Vagina (tissue), 2 donors: ENCODE results near the gene TMEFF1. TPM values are rescaled to one million over a fixed set of nuclear protein-coding genes. Genes with fewer than 3 reads are reported as not detected.

Source experiments
- DNase-seq, 2 donors: peaks; one replicate each; pipeline ENCODE4 v3.0.0-alpha.2; 2017; ENCODE audit errors: extremely low spot score in 2 of 2
- H3K27ac ChIP-seq: fragments of 200-600 bp; sonication (generic); one replicate; pipeline ENCODE4 v1.5.1; 2019
- H3K27me3 ChIP-seq: fragments of 200-600 bp; sonication (generic); one replicate; pipeline ENCODE4 v1.5.1; 2019
- H3K36me3 ChIP-seq, 2 donors: fragments of 200-600 bp; sonication (generic); one replicate each; pipeline ENCODE4 v1.5.1; 2017 to 2019
- H3K4me1 ChIP-seq: fragments of 200-600 bp; sonication (generic); one replicate; pipeline ENCODE4 v1.5.1; 2019
- H3K4me3 ChIP-seq, 2 donors: fragments of 200-600 bp; sonication (generic); 1 replicate in 1 of 2; 2 replicates in 1 of 2; pipeline ENCODE4 v1.5.1; 2016 to 2019
- H3K9me3 ChIP-seq: fragments of 200-600 bp; sonication (generic); one replicate; pipeline ENCODE4 v1.5.1; 2019
- POLR2A ChIP-seq, 2 donors: fragments of 450-650 bp; IDR thresholded peaks; one replicate each; pipeline ENCODE4 v1.6.1; 2017; ENCODE audit warnings: antibody characterized with exemption in 2 of 2, mild to moderate bottlenecking in 2 of 2, moderate library complexity in 2 of 2
- POLR2AphosphoS5 ChIP-seq, 2 donors: sonication (generic); formaldehyde crosslinking; IDR thresholded peaks; one replicate each; pipeline ENCODE4 v1.9.0; 2017; ENCODE audit warnings: antibody characterized with exemption in 2 of 2, mild to moderate bottlenecking in 2 of 2, low read depth in 1 of 2; ENCODE audit not compliant: insufficient read depth in 1 of 2
- intact Hi-C: fragments of 100-400 bp; cut with DNase I; formaldehyde crosslinking; loops from one replicate; pipeline ENCODE4 v1.15.1; 2023
- total RNA-seq: library from RNA; depleted of rRNA; stranded (reverse); fragments of >200 nt; gene quantifications from one replicate; pipeline ENCODE4 v1.2.3, GENCODE V29; 2016
- TF ChIP-seq, protein P1 (sequence below), 3 experiments: fragments of 450-650 bp in 2 of 3; fragments of 200-600 bp in 1 of 3; sonication (generic) in 1 of 3; IDR thresholded peaks; one replicate each; pipeline ENCODE4 v1.5.1; 2017 to 2019; ENCODE audit warnings: antibody characterized with exemption in 3 of 3, mild to moderate bottlenecking in 2 of 3, moderate library complexity in 2 of 3

The TMEFF1 gene
- total RNA-seq, 1 donor from 2014 or later = not detected

DNA sequence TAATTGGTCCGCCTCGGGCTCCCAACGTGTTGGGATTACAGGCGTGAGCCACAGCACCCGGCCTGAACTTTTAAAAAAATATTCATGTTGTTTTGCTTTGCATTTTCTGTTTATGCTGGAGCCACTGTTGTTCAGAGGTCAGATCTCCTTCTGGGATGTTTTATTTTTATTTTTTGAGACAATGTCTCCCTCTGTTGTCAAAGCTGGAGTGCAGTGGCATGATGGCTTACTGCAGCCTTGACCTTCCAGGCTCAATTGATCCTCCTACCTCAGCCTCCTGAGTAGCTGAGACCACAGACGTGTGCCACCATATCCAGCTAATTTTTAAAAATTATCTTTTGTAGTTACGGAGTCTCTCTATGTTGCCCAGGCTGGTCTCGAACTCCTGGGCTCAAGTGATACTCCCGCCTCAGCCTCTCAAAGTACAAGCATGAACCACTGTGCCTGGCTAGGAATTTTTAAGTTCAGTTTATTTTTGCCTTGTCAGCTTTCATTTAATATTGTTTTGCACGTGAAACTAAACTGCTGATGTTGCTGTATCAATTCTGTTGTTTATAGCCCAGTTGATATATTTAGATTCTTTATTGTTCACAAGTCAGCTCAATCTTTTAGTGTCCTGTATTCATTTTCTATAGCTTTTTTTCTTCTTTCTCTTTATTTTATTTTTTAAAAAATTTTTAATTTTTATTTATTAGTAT, 13.7 kb downstream of the TMEFF1 start:
- no peak overlapping the region for H3K27ac ChIP-seq
- TF ChIP-seq, protein P1, sequence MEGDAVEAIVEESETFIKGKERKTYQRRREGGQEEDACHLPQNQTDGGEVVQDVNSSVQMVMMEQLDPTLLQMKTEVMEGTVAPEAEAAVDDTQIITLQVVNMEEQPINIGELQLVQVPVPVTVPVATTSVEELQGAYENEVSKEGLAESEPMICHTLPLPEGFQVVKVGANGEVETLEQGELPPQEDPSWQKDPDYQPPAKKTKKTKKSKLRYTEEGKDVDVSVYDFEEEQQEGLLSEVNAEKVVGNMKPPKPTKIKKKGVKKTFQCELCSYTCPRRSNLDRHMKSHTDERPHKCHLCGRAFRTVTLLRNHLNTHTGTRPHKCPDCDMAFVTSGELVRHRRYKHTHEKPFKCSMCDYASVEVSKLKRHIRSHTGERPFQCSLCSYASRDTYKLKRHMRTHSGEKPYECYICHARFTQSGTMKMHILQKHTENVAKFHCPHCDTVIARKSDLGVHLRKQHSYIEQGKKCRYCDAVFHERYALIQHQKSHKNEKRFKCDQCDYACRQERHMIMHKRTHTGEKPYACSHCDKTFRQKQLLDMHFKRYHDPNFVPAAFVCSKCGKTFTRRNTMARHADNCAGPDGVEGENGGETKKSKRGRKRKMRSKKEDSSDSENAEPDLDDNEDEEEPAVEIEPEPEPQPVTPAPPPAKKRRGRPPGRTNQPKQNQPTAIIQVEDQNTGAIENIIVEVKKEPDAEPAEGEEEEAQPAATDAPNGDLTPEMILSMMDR (IDR thresholded peaks at IDR 0.05) = no peak
- no peak for TF ChIP-seq POLR2A (IDR thresholded peaks at IDR 0.05)
- TF ChIP-seq POLR2AphosphoS5 (IDR thresholded peaks at IDR 0.05; ENCODE audit: insufficient read depth in 1 of 2, low read depth in 1 of 2) = no peak
- H3K36me3 ChIP-seq = no peaks in the 10 kb centered on the region
- no peak overlapping the region for H3K4me3 ChIP-seq
- intact Hi-C loops = no loop called here
- no peak for DNase-seq
- H3K4me1 ChIP-seq = no peaks in the 10 kb centered on the region
- H3K27me3 ChIP-seq = no peaks in the 10 kb centered on the region
- no peaks in the 10 kb centered on the region for H3K9me3 ChIP-seq

DNA sequence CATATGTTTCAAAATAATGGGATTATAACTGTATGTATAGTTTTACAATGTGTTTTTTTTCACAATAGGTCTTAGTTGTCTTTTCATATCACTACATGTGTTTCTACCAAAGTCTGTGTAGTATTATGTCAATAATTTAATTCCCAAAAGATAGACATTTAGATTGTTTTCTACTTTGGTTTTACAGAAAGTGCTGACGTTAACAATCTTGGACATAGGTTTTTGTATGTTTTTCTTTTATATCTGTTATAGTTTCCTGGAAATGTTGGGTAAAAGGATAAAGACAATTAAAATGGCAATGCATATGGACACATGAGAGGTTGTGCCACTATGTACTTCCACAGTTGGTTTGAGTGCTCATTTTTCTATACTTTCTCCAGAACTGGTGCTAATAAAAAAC, 15.2 kb downstream of the TMEFF1 start:
- Histone ChIP-seq H3K36me3 (no peaks in the 10 kb centered on the region), H3K27me3 (no peaks in the 10 kb centered on the region), H3K4me3 (no peak overlapping the region), H3K27ac (no peak overlapping the region), H3K9me3 (no peaks in the 10 kb centered on the region), H3K4me1 (no peaks in the 10 kb centered on the region)
- intact Hi-C loops = no loop called here
- TF ChIP-seq, protein P1 (IDR thresholded peaks at IDR 0.05) = no peak
- TF ChIP-seq POLR2A (IDR thresholded peaks at IDR 0.05) (no peak), POLR2AphosphoS5 (IDR thresholded peaks at IDR 0.05; ENCODE audit: insufficient read depth in 1 of 2, low read depth in 1 of 2) (no peak)
- DNase-seq = no peak

DNA sequence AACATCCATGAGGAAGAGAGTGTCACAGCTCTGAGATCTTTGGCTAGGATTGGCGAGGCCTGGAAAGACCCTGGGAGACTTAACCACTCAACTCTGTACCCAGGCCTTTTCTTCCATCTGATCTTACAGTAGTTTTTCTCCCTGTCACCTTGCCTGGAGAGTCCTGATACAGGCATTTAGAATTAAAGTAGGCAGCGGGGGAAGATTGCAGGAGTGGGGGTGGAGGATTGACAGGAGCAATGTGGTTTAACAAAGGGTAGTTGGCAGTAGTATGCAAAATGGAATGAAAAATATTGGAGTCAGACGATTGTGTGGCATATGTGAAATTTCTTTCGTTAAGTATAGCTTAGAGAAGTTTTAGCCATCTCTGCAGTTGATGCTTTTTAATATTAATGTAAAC, 16.9 kb downstream of the TMEFF1 start:
- DNase-seq = no peak
- TF ChIP-seq, protein P1 (IDR thresholded peaks at IDR 0.05) = no peak
- TF ChIP-seq POLR2A (IDR thresholded peaks at IDR 0.05) = no peak
- TF ChIP-seq POLR2AphosphoS5 (IDR thresholded peaks at IDR 0.05; ENCODE audit: insufficient read depth in 1 of 2, low read depth in 1 of 2) = no peak
- no peak overlapping the region for H3K27ac ChIP-seq
- no peak overlapping the region for H3K4me3 ChIP-seq
- no peaks in the 10 kb centered on the region for H3K9me3 ChIP-seq
- no peaks in the 10 kb centered on the region for H3K27me3 ChIP-seq
- intact Hi-C loops = no loop called here
- H3K4me1 ChIP-seq = no peaks in the 10 kb centered on the region
- H3K36me3 ChIP-seq = no peaks in the 10 kb centered on the region

DNA sequence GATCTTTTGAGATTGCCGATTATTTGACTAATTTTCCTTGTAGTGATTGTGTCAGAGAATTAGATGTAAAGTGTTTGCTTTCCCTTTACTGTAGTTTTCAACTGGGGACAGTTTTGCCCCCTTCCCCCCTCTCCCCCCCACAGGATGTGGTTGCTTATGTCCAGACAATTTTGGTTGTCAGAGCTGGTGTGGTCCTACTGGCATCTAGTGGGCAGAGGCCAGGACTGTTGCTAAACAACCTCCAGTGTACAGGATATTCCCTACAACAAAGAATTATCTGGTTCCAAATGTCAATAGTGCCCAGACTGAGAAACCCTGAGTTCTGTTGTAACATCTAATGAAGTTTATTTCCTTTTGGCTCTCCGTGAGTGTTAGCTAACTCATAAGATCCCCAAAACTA, 20.0 kb downstream of the TMEFF1 start:
- H3K4me3 ChIP-seq = no peak overlapping the region
- intact Hi-C loops = no loop called here
- no peaks in the 10 kb centered on the region for H3K9me3 ChIP-seq
- H3K27me3 ChIP-seq = no peaks in the 10 kb centered on the region
- TF ChIP-seq, protein P1 (IDR thresholded peaks at IDR 0.05) = no peak
- TF ChIP-seq POLR2A (IDR thresholded peaks at IDR 0.05) = no peak
- no peak for TF ChIP-seq POLR2AphosphoS5 (IDR thresholded peaks at IDR 0.05; ENCODE audit: insufficient read depth in 1 of 2, low read depth in 1 of 2)
- H3K27ac ChIP-seq = no peak overlapping the region
- no peaks in the 10 kb centered on the region for H3K4me1 ChIP-seq
- no peaks in the 10 kb centered on the region for H3K36me3 ChIP-seq
- DNase-seq = no peak

DNA sequence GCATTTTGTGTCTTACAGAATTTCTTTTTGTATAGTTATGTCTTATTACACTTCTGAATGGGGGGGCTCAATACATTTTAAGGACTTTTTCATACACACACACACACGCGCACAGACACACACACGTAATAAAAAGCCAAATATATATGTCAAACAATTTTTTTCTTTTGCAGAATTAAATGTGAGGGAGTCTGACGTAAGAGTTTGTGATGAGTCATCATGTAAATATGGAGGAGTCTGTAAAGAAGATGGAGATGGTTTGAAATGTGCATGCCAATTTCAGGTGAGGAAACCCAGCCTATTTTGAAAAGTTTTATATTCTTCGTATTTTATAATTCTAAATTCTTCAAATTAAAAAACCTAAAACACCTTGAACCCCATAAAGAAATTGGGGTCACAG, 25.6 kb downstream of the TMEFF1 start:
- Histone ChIP-seq H3K27ac (no peak overlapping the region), H3K4me3 (no peak overlapping the region), H3K9me3 (no peaks in the 10 kb centered on the region), H3K4me1 (no peaks in the 10 kb centered on the region), H3K36me3 (no peaks in the 10 kb centered on the region), H3K27me3 (no peaks in the 10 kb centered on the region)
- no peak for DNase-seq
- intact Hi-C loops = no loop called here
- TF ChIP-seq POLR2AphosphoS5 (IDR thresholded peaks at IDR 0.05; ENCODE audit: insufficient read depth in 1 of 2, low read depth in 1 of 2) (no peak), POLR2A (IDR thresholded peaks at IDR 0.05) (no peak)
